Lower leg skin (tissue), 4 donors: Measurements from ENCODE around the gene CHKA. TPM values are rescaled to one million over a fixed set of nuclear protein-coding genes. Genes with fewer than 3 reads are reported as not detected.

Source experiments
- DNase-seq, 2 donors: peaks; one replicate each; pipeline ENCODE4 v3.0.0-alpha.2; 2019; ENCODE audit warnings: low spot score in 2 of 2
- H3K4me3 ChIP-seq: fragments of 200-600 bp; sonication (generic); 2 replicates; pipeline ENCODE4 v1.5.1; 2017; ENCODE audit warnings: mild to moderate bottlenecking, low read depth; ENCODE audit not compliant: poor library complexity, severe bottlenecking
- CTCF ChIP-seq, 3 donors: fragments of 450-650 bp; IDR thresholded peaks; one replicate each; pipeline ENCODE4 v1.5.1; 2016; ENCODE audit warnings: antibody characterized with exemption in 3 of 3, mild to moderate bottlenecking in 3 of 3, moderate library complexity in 2 of 3
- POLR2A ChIP-seq, 2 donors: fragments of 450-650 bp; IDR thresholded peaks; one replicate each; pipeline ENCODE4 v1.6.1; 2016 to 2017; ENCODE audit warnings: antibody characterized with exemption in 2 of 2, mild to moderate bottlenecking in 1 of 2, moderate library complexity in 1 of 2
- WGBS, 2 donors: methylation state at CpG; one replicate each; pipeline ENCODE4 v1.1.5; 2018; 5-methylcytosine and 5-hydroxymethylcytosine counted together
- intact Hi-C: fragments of 100-400 bp; cut with DNase I; formaldehyde crosslinking; loops from one replicate; pipeline ENCODE4 v1.15.0; 2023; ENCODE audit warnings: low total_unique reads
- total RNA-seq, 4 donors: library from RNA; depleted of rRNA; stranded (reverse); fragments of >200 nt; gene quantifications; one replicate each; pipeline ENCODE4 v1.1.0, GENCODE V29; 2016

The CHKA gene
- total RNA-seq, 4 donors from 2014 or later = 5.9 to 15.6 (median 13.1) TPM

GRCh38 chr11:68053117-68053516 lies 68.1 kb downstream of the CHKA start:
- 75 to 78% methylated on average over 8 of the region's 9 CpGs for WGBS, 2 donors
- intact Hi-C loops = no loop called here
- TF ChIP-seq POLR2A (IDR thresholded peaks at IDR 0.05) (no peak), CTCF (IDR thresholded peaks at IDR 0.05) (no peak)
- H3K4me3 ChIP-seq = no peak overlapping the region
- no peak for DNase-seq

- no peak for TF ChIP-seq POLR2A (IDR thresholded peaks at IDR 0.05)
- DNase-seq = no peak
- 87 to 89% methylated on average over 15 of the region's 15 CpGs for WGBS, 2 donors
- no peak overlapping the region for H3K4me3 ChIP-seq
- intact Hi-C loops = no loop called here
These were observed 68.9 kb downstream of the CHKA start for GRCh38 chr11:68052137-68052873.

GRCh38 chr11:68051191-68052136 lies 69.7 kb downstream of the CHKA start:
- no peak overlapping the region for H3K4me3 ChIP-seq
- TF ChIP-seq CTCF (IDR thresholded peaks at IDR 0.05) (no peak), POLR2A (IDR thresholded peaks at IDR 0.05) (no peak)
- DNase-seq = no peak
- 85 to 87% methylated on average over 12 to 13 of the region's 14 CpGs for WGBS, 2 donors
- intact Hi-C loops = no loop called here

DNA sequence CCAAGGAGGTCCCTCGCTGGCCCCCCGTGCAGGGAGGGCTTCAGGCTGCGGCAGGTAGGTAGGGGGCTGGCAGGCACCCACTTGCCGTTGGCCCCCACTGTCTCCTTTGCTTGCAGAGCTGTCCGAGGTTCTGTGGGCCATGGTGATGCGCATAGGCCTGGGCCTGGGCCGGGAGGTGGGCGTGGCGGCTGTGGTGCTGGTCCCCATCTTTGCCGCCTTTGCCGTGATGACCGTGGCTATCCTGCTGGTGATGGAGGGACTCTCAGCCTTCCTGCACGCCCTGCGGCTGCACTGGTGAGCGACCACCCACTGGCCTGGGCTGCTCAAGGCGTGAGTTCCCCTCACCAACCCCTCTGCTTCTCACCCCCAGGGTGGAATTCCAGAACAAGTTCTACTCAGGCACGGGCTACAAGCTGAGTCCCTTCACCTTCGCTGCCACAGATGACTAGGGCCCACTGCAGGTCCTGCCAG lies 70.8 kb downstream of the CHKA start:
- TF ChIP-seq POLR2A (IDR thresholded peaks at IDR 0.05) (no peak), CTCF (IDR thresholded peaks at IDR 0.05) (no peak)
- no peak for DNase-seq
- intact Hi-C loops = no loop called here
- 92 to 96% methylated on average over 18 of the region's 18 CpGs for WGBS, 2 donors
- no peak overlapping the region for H3K4me3 ChIP-seq

GRCh38 chr11:68049509-68050370 lies 71.4 kb downstream of the CHKA start:
- intact Hi-C loops = no loop called here
- DNase-seq = no peak
- WGBS, 2 donors = 91 to 94% methylated on average over 34 to 37 of the region's 40 CpGs
- TF ChIP-seq POLR2A (IDR thresholded peaks at IDR 0.05) = no peak
- no peak for TF ChIP-seq CTCF (IDR thresholded peaks at IDR 0.05)
- H3K4me3 ChIP-seq = no peak overlapping the region
